Epithelial cell of esophagus (primary cell): ENCODE results near the gene NAPSA.

ENCODE experiments used
- DNase-seq: peaks from one replicate; pipeline ENCODE4 v3.0.0; 2010; ENCODE audit warnings: low read depth
- H3K4me3 ChIP-seq: 2 replicates; pipeline ENCODE4 v1.5.1; 2011; ENCODE audit warnings: mild to moderate bottlenecking, low read length, control low read depth
- CTCF ChIP-seq: IDR thresholded peaks from 2 replicates; pipeline ENCODE4 v1.5.1; 2011; ENCODE audit warnings: low read depth, mild to moderate bottlenecking, low read length, control low read depth, inconsistent platforms; ENCODE audit not compliant: insufficient read depth; ENCODE audit errors: missing control alignments

Gene NAPSA

DNA sequence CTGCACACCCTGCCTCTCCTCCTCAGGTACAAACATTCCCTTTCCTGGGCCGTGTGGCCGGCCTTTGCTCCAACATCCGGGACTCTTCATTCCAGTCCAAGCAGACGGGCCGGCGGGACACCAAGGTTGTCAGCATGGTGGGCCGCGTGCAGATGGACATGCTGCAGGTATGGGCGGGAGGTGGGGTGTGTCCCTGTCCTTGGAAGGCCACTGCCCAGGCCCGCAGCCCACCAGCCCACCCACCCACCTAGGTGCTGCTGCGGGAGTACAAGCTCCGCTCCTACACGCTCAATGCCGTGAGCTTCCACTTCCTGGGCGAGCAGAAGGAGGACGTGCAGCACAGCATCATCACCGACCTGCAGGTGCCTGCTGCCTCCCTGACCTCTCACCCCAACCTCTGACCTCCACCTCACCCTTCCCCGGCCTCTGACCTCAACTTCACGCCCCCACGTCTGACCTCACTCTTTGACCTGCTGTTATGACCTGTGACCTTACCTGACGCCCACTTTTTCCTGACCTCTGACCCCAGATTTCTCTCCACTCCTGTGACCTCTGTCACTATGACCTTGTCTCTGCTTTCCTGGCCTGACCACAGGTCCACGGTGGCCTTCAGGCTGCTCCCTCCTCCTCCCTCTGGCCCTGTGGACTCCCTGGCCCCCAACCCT lies 40.8 kb upstream of the NAPSA start:
- DNase-seq, result no peak
- no peak for TF ChIP-seq CTCF
- H3K4me3 ChIP-seq, result no peak overlapping the region

DNA sequence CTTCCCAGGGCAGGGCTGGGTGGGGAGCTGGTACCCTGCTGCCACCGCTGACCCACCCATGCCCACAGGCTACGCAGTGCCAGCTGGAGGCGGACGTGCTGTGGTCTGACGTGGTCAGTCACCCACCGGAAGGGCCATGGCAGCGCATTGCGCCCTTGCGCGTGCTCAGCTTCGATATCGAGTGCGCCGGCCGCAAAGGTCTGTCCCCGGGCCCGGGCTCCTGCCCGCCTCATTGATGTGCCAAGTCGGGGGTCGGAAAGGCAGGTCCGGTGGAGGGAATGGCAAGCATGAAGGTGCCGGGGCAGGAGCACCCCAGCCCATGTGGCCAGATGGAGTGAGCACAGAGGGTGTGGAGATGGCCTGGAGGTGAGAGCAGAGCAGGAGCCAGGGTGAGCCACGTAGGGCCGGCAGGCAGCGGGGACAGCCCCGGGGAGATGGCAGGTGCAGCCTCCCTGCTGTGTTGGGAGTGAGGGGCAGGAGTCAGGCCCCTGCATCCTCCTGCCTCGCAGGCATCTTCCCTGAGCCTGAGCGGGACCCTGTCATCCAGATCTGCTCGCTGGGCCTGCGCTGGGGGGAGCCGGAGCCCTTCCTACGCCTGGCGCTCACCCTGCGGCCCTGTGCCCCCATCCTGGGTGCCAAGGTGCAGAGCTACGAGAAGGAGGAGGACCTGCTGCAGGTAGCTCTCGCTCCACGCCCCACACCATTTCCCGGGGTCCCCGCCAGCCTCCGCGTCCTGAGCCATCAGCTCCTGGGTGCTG lies 37.3 kb upstream of the NAPSA start:
- no peak overlapping the region for H3K4me3 ChIP-seq
- DNase-seq, result no peak
- TF ChIP-seq CTCF, result no peak

DNA sequence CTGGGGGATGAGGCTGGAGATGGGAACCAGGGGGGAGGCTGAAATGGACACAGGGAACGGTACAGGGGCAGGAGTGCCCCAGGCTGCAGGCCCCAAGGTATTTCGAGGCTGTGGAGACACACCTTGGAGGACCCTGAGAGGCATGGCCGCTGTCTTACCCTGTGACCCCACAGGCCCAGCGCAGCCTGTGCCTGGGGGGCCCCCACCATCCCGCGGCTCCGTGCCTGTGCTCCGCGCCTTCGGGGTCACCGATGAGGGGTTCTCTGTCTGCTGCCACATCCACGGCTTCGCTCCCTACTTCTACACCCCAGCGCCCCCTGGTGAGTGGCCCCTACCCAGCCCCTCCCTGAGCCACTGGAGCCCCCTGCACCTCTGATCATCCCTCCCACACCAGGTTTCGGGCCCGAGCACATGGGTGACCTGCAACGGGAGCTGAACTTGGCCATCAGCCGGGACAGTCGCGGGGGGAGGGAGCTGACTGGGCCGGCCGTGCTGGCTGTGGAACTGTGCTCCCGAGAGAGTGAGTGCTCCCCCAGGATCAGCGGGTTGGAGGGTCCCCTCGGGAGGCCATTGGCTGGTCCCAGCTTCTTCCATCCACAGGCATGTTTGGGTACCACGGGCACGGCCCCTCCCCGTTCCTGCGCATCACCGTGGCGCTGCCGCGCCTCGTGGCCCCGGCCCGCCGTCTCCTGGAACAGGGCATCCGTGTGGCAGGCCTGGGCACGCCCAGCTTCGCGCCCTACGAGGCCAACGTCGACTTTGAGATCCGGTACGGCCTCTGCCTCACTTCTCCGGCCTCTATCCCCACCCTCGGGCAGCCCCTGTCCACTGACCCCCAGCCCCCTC lies 36.4 kb upstream of the NAPSA start:
- DNase-seq, result no peak
- H3K4me3 ChIP-seq, result no peak overlapping the region
- no peak for TF ChIP-seq CTCF

- no peak overlapping the region for H3K4me3 ChIP-seq
- TF ChIP-seq CTCF, result no peak
- no peak for DNase-seq
Observed at GRCh38 chr19:50399368-50399745, 33.9 kb upstream of the NAPSA start.

DNA sequence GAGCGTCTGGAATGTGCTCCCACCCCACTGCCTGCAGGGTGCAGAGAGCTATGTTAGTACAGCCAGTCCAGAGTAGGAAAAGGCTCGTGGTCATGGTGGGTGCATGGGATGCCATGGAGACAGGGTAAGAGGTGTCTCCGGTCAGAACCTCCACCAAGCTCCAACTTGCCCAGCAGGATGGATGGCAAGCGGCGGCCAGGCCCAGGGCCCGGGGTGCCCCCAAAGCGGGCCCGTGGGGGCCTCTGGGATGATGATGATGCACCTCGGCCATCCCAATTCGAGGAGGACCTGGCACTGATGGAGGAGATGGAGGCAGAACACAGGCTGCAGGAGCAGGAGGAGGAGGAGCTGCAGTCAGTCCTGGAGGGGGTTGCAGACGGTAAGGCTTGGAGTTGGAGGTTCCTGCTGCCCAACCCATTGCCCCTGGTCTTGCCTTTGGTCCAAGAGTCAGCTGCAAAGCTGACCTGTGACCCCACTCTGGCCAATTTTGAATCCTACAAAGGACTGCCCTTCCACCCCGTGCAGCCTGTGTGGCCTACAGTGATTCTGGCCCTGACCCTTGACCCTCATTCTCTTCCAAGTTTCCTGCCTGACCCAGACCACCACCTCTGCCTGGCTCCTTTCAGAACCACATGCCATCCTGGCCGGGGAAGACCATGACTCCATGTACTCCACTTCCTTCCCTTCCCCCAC lies 33.4 kb upstream of the NAPSA start:
- DNase-seq, result no peak
- H3K4me3 ChIP-seq, result no peak overlapping the region
- no peak for TF ChIP-seq CTCF

DNA sequence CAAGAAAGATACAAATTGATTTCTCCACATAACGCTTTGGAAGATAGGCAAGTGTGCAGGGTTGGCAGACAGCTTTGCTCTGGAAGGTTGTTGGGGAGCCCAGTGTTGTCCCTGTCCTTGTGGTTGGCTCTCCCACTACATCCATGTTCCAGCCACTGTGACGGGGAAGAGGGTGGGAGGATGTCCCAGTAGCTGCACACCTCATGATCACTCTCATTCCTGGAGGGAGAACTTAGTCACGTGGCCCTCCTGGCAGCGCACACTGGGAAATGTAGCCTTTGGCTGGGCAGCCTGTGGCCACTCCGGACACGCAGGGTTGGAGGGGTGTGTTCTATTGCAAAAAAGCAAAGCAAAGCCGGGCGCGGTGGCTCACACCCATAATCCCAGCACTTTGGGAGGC lies 28.6 kb upstream of the NAPSA start:
- no peak for DNase-seq
- H3K4me3 ChIP-seq, result no peak overlapping the region
- TF ChIP-seq CTCF, result no peak
